ENCODE measurements around the gene SH3PXD2B.
"Not testable (repeated sequence)": the region's sequence is repeated elsewhere in the genome, so short reads cannot be mapped to it uniquely, and the experiment has no call there.

Gene SH3PXD2B

GRCh38 chr5:172358345-172358744 lies 96.0 kb downstream of the SH3PXD2B start:
- no peak for DNase-seq

- DNase-seq, result no peak
Measured at GRCh38 chr5:172356527-172356926, 97.8 kb downstream of the SH3PXD2B start.

DNA sequence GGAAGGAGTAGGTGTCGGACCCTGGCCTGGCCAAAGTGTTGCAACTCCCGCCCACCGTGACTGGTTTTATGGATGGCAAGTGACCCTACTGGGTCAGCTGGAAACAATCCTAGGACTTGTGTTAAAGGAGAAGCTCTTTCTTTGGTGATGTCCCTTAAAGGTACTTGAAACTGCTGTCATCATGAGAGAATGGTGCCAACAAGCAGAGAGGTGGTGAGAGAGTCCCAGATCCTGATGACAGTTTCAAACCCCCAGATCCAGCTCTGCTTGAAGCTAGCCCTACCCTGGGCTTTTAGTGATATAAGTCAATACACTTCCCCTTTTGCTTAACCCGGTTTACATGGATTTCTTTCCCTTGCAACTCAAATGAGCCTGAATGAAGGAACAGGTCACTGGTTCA lies 98.3 kb downstream of the SH3PXD2B start:
- no peak for DNase-seq

- no peak for DNase-seq
Measured at GRCh38 chr5:172353846-172354245, 100.5 kb downstream of the SH3PXD2B start.

DNA sequence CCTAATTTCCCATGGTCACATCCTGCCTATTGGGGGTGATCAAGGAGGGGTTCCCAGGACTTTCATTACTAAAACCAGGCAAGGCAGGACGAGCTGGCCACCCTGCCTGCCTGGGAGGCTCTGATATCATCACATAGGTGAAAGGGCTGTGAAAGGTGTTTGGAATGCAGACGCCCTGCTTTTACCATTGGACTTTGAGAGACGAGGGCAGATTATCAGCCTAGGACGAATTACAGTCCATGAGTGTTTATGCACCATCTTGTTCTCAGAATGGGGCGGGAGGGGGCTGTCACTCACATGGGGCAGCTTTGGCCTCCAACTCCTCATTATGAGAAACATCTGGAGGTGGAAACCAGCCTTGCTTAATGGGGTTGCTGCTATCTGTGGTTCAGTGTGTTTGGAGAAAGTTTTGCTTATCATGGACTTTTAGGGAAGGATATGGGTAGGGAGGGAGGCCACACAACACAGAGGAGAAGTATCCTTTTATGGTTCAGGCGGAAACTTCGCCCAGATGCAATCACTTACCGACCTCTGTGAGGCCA lies 101.0 kb downstream of the SH3PXD2B start:
- no peak for DNase-seq

DNA sequence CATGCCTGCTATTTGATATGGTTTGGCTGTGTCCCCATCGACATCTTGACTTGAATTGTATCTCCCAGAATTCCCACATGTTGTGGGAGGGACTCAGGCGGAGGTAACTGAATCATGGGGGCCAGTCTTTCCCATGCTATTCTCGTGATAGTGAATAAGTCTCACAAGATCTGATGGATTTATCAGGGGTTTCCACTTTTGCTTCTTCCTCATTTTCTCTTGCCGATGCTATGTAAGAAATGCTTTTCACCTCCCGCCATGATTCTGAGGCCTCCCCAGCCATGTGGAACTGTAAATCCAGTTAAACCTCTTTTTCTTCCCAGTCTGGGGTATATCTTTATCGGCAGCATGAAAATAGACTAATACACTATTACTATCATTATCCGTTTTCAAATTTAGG lies 101.8 kb downstream of the SH3PXD2B start:
- not testable (repeated sequence) for DNase-seq

- DNase-seq, result no peak
Measured at GRCh38 chr5:172351240-172351778, 103.0 kb downstream of the SH3PXD2B start.

DNA sequence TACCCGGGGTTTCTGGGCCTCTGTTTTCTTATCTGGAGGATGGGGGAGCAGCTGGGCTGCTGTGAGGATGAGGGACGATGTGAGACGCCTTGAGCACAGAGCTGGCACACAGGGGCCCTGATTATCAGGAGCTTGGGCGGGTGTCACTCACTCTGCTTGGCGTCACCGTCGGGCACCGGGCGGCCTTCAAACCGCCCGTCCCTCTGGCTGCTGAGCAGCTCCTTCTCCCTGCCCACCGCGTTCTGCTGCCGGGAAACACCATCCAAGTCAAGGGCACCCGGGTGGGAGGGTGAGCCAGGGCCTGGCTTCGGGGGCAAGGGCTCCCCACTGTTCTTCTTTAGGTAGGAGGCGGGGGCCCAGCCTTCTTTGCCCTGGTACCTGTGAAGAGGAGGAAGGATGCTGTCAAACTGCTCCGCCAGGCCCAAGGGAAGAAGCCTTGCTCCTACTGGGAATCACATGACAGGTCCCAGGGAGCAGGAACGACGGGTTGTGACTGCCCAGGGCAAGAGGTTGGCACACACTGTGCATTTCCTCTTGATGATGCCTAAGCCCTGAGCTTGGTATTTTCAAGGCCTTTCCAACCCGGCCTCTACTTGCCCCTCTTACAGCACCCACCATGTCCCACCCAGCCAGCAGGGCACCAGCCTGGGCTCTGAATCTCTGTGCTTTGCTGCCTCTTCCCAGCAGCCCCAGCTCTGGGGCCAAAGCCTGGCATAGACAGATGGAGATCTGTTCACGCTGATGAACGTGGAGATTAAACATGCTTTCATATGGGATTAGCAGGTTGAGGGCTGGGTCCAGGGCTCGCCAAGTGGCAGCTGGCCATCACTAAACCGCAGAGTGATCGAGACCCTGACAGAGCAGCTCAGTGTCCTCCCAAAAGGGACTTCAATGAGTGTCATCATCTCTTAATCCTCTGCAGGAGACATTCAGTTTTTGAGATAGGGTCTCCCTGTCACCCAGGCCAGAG lies 103.8 kb downstream of the SH3PXD2B start:
- DNase-seq, result no peak

DNA sequence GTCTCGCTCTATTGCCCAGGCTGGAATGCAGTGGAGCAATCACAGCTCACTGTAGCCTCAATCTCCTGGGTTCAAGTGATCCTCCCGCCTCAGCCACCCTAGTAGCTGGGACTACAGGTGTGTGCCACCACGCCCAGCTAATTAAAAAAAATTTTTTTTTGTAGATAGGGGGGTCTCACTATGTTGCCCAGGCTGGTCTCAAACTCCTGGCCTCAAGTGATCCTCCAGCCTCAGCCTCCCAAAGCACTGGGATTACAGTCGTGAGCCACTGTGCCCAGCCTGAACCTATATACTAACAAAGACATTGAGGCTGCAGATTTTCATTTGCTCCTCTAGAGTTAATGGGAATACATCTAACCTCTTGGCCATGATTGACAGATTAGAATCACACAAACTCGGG lies 105.6 kb downstream of the SH3PXD2B start:
- not testable (repeated sequence) for DNase-seq

- no peak for DNase-seq
Measured at GRCh38 chr5:172348084-172348483, 106.2 kb downstream of the SH3PXD2B start.

GRCh38 chr5:172347496-172348052 lies 106.8 kb downstream of the SH3PXD2B start:
- no peak for DNase-seq

DNA sequence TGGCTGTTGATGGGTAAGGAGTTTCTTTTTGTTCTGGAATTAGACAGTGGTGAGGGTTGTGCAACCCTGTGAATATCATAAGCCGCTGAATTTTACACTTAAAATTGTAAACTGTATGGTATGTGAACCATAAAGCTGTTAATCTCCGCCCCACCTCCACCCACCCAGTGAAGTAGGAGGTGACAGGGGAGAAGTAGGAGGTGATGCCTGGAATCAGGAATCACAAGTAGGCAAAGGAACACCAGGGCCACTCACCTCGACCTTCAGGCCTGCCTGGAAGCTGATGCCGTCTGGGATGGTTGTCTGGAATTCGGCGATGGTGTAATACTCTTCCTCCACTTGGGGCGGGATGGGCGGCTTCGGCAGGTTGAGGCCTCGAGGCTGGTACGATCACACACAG lies 108.4 kb downstream of the SH3PXD2B start:
- no peak for DNase-seq

- no peak for DNase-seq
Measured at GRCh38 chr5:172344855-172345409, 109.4 kb downstream of the SH3PXD2B start.

DNA sequence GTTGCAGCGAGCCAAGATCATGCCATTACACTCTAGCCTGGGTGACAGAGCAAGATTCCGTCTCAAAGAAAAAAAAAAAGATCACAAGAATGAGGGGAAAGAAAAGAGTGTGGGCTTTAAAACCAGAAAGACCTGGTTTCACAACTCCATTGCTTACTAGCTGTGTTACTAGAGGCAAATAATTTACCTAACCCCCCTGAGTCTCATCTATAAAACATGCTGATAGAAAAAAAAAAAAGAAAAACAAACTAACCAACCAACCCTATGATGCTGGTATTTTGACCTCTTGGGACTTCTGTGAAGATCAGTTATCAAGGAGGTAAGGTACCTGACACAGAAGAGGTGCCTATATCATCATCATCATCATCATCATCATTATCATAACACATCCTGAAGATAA lies 110.6 kb downstream of the SH3PXD2B start:
- no peak for DNase-seq

DNA sequence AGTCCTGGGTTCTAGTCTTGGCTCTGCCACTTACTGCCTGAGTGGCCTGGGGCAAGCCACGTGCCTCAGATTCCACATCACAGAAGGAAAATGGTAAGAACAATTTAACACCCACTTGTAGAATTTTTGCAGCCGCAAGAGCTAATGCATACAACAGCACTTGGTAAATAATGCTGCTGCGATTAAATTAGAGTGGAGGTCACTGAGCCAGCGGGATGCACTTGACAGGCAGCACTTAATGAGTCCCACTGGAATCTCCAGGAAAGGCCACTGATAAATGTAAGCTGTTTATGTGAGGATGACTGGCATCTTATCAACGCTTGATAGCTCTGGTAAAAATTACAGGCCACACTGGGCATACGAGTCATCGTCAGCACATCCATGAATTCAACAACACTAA lies 111.4 kb downstream of the SH3PXD2B start:
- no peak for DNase-seq

DNA sequence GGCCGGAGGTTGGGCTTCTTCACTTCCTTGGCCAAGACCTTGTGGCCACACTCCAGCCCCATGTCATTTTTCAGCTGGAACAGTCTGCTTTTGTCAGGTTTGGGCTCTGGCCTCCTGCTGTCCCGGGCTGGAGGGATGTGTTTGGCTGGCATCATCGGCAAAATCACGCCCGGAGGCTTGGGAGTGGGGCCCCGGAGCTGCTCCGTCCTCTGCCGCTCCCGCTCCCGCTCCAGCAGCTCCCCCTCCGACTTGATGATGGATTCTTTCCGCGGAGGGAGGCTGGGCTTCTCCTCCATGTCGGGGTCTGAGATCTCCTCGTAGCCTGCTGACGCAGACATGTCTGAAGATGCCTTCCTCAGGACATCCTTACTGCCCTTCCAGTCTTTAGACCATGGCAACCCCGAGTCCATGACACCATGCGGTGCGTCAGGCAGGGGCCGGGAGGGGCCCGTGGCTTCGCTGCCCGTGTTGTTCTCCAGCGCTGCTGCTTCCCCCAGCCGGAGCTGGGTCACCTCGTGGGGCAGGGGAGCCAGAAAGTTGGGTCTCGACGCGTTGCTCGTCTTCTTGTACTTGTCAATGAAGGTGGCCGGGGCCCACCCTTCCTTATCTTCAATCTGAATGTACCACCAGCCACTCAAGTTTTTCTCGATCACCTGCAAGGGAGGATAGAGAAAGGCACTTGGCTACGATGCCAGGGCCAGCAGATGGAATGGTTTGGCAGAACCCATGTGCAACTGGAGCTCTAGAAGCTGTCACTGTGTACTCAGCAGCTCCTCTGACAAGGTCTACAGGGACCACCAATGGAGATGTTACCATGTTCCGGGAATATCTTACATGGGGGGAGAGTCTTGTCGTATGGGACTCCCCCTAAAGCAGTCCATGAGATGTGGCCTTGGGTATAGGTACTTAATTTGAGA lies 114.8 kb downstream of the SH3PXD2B start:
- DNase-seq, result no peak

GRCh38 chr5:172336676-172337285 lies 117.5 kb downstream of the SH3PXD2B start:
- no peak for DNase-seq

- DNase-seq, result no peak
Measured at GRCh38 chr5:172336264-172336663, 118.1 kb downstream of the SH3PXD2B start.

GRCh38 chr5:172335721-172336120 lies 118.6 kb downstream of the SH3PXD2B start:
- no peak for DNase-seq

DNA sequence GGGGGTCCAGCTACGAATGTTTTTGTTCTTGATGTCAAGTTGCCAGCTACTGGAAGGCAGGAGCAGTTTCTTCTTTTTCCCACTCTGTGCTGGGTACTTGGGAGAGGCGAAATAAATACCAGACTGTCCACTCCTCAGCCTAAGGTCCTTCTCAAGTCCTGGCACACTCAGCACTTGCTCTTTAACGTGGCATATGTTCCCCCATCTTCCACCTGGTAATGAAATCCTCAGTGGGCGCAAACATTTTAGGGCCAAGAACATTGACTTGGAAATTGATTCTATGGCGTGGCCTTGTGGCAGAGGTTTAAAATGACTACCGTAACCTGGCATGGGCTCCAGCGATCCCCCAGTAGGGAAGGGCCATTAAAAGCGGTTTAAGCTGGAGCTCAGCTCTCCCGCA lies 119.7 kb downstream of the SH3PXD2B start:
- DNase-seq, result no peak

- no peak for DNase-seq
Measured at GRCh38 chr5:172334196-172334595, 120.1 kb downstream of the SH3PXD2B start.

GRCh38 chr5:172326901-172327300 lies 127.4 kb downstream of the SH3PXD2B start:
- DNase-seq, result not testable (repeated sequence)

Measured in stimulated activated naive CD4-positive, alpha-beta T cell treated with Interleukin-2 at 50 U/mL for 16 hours (primary cell).